Hepatocyte (in vitro differentiated cells): Measurements from ENCODE around the gene KRTAP9-9.

Source experiments
- EZH2phosphoT487 ChIP-seq: fragments of 200-600 bp; sonication (generic); IDR thresholded peaks from one replicate; pipeline ENCODE4 v1.6.1; 2018; ENCODE audit warnings: antibody characterized with exemption, mild to moderate bottlenecking, low read depth, moderate library complexity; ENCODE audit not compliant: unreplicated experiment, severe bottlenecking
- TF ChIP-seq, protein P1 (sequence below): fragments of 200-600 bp; sonication (generic); IDR thresholded peaks from 2 replicates; pipeline ENCODE4 v1.5.1; 2016; ENCODE audit warnings: antibody characterized with exemption, mild to moderate bottlenecking; ENCODE audit not compliant: poor library complexity

DNA sequence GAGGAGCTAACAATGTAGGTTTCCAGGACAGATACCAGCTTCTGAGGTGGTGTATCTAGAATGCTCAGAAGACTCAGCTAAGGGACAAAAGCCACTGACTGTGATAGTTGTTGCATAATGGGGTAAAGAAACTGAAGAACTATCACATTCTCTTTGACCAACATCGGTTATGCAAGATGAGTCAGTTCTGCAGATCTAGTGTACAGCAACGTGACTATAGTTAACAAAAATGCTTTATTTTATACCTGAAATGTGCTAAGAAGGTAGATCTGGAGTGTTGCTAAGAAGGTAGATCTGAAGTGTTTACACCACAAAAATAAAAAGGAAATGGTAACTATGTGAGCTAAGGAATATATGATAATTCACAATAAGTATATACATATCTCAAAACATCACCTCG is 12.5 kb downstream of the KRTAP9-9 start:
- no peak for TF ChIP-seq EZH2phosphoT487
- TF ChIP-seq, protein P1, sequence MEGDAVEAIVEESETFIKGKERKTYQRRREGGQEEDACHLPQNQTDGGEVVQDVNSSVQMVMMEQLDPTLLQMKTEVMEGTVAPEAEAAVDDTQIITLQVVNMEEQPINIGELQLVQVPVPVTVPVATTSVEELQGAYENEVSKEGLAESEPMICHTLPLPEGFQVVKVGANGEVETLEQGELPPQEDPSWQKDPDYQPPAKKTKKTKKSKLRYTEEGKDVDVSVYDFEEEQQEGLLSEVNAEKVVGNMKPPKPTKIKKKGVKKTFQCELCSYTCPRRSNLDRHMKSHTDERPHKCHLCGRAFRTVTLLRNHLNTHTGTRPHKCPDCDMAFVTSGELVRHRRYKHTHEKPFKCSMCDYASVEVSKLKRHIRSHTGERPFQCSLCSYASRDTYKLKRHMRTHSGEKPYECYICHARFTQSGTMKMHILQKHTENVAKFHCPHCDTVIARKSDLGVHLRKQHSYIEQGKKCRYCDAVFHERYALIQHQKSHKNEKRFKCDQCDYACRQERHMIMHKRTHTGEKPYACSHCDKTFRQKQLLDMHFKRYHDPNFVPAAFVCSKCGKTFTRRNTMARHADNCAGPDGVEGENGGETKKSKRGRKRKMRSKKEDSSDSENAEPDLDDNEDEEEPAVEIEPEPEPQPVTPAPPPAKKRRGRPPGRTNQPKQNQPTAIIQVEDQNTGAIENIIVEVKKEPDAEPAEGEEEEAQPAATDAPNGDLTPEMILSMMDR, result no peak
